GM23248 (cell line): ENCODE results near the gene SDR39U1. TPM values are rescaled to one million over a fixed set of nuclear protein-coding genes. Genes with fewer than 3 reads are reported as not detected.

Experiments used
- DNase-seq: peaks from one replicate; pipeline ENCODE4 v3.0.0-alpha.2; 2015
- H2AFZ ChIP-seq: fragments of 200-600 bp; sonication (generic); 2 replicates; pipeline ENCODE4 v1.6.1; 2016; ENCODE audit warnings: antibody characterized with exemption
- H3F3A ChIP-seq: fragments of 200-600 bp; sonication (generic); 2 replicates; pipeline ENCODE4 v1.6.1; 2016; ENCODE audit warnings: mild to moderate bottlenecking, antibody characterized with exemption, mixed run types; ENCODE audit not compliant: insufficient read depth
- H3K27ac ChIP-seq: fragments of 200-600 bp; sonication (generic); 2 replicates; pipeline ENCODE4 v1.5.1; 2016; ENCODE audit warnings: mild to moderate bottlenecking
- H3K27me3 ChIP-seq: fragments of 200-600 bp; sonication (generic); replicated peaks from 2 replicates; pipeline ENCODE4 v1.6.1; 2016; ENCODE audit warnings: mild to moderate bottlenecking; ENCODE audit not compliant: insufficient read depth
- H3K36me3 ChIP-seq: fragments of 200-600 bp; sonication (generic); 2 replicates; pipeline ENCODE4 v1.6.1; 2016; ENCODE audit warnings: low read depth, mild to moderate bottlenecking
- H3K4me1 ChIP-seq: fragments of 200-600 bp; sonication (generic); 2 replicates; pipeline ENCODE4 v1.6.1; 2016; ENCODE audit warnings: mild to moderate bottlenecking; ENCODE audit not compliant: insufficient read depth
- H3K4me2 ChIP-seq: fragments of 200-600 bp; sonication (generic); one replicate; pipeline ENCODE4 v1.6.1; 2016; ENCODE audit warnings: mild to moderate bottlenecking; ENCODE audit not compliant: unreplicated experiment
- H3K4me3 ChIP-seq: fragments of 200-600 bp; sonication (generic); 2 replicates; pipeline ENCODE4 v1.5.1; 2016; ENCODE audit warnings: mild to moderate bottlenecking
- H3K79me2 ChIP-seq: fragments of 200-600 bp; sonication (generic); 2 replicates; pipeline ENCODE4 v1.6.1; 2016; ENCODE audit warnings: mild to moderate bottlenecking; ENCODE audit not compliant: insufficient read depth
- H3K9ac ChIP-seq: fragments of 200-600 bp; sonication (generic); 2 replicates; pipeline ENCODE4 v1.6.1; 2016; ENCODE audit warnings: mild to moderate bottlenecking
- H3K9me2 ChIP-seq: fragments of 200-600 bp; sonication (generic); 2 replicates; pipeline ENCODE4 v1.6.1; 2016; ENCODE audit warnings: mixed run types, mild to moderate bottlenecking, moderate library complexity; ENCODE audit not compliant: insufficient read depth
- H3K9me3 ChIP-seq: fragments of 200-600 bp; sonication (generic); one replicate; pipeline ENCODE4 v1.6.1; 2017; ENCODE audit warnings: low read depth
- H4K20me1 ChIP-seq: fragments of 200-600 bp; sonication (generic); 2 replicates; pipeline ENCODE4 v1.6.0; 2016; ENCODE audit not compliant: insufficient read depth
- EZH2 ChIP-seq: fragments of 200-600 bp; sonication (generic); IDR thresholded peaks from 2 replicates; pipeline ENCODE4 v1.6.1; 2018; ENCODE audit warnings: antibody characterized with exemption, mild to moderate bottlenecking; ENCODE audit not compliant: insufficient read depth, poor library complexity, severe bottlenecking
- EZH2phosphoT487 ChIP-seq: fragments of 200-600 bp; sonication (generic); IDR thresholded peaks from 2 replicates; pipeline ENCODE4 v1.6.1; 2018; ENCODE audit warnings: antibody characterized with exemption, moderate library complexity, mild to moderate bottlenecking, low read depth; ENCODE audit not compliant: insufficient read depth
- WGBS, 2 experiments: methylation state at CpG; one replicate each; pipeline ENCODE4 v1.1.6; 2015 to 2017; ENCODE audit warnings: low lambda C conversion rate in 2 of 2, low coverage in 1 of 2; ENCODE audit errors: missing lambda C conversion rate in 2 of 2; 5-methylcytosine and 5-hydroxymethylcytosine counted together
- in situ Hi-C: fragments of 300-500 bp; cut with MboI; formaldehyde crosslinking; loops from 2 replicates; pipeline ENCODE4 v1.15.0; 2020
- polyA plus RNA-seq: library from polyadenylated mRNA; unstranded; fragments of >200 nt; fragmentation: Nextera tagmentation; extraction: Ambion mirVana; gene quantifications from 2 replicates; pipeline ENCODE4 v1.2.1, GENCODE V29; 2016
- total RNA-seq: library from RNA; depleted of rRNA; stranded (reverse); fragments of >200 nt; shearing (Covaris generic); gene quantifications from 2 replicates; pipeline ENCODE4 v1.2.3, GENCODE V29; 2014

SDR39U1 gene
- total and polyA plus RNA-seq, 2 experiments from 2014 or later: 7.7 to 44.7 TPM

DNA sequence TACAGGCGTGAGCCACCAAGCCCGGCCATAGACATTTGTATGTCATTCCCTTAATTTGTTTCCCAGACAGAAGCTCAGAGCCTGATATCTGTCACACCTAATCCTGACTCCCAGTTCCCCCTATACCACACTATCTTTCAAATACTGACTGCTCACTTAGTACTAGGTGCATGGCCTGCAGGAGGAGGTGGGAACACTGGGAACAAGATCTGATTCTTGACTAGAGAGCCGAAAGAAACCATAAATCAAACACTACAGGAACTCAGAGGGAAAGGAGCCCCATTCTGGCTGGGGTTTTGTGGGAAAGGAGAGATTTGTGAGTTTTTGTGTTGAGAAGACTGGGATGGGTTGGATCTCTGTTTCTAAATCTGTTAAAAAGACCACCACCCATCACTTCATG is 7.9 kb downstream of the SDR39U1 start:
- Histone ChIP-seq H3K9me2 (no peaks in the 10 kb centered on the region), H3K9ac (no peak overlapping the region; the same call in 1 of the 2 replicates), H3K4me2 (no peak overlapping the region), H3K36me3 (peaks cover 33% of the 10 kb centered on the region), H4K20me1 (no peaks in the 10 kb centered on the region), H3F3A (peaks cover 53% of the 10 kb centered on the region), H3K9me3 (no peaks in the 10 kb centered on the region), H3K27me3 (no peaks in the 10 kb centered on the region), H3K79me2 (peaks cover 71% of the 10 kb centered on the region), H3K4me3 (no peak overlapping the region), H2AFZ (no peak overlapping the region), H3K27ac (0 out of 2 replicates have a peak overlapping the region, but pooled peaks have one; percentile 0), H3K4me1 (peaks cover 28% of the 10 kb centered on the region)
- in situ Hi-C loops: loop anchor here (5.0 kb wide), 1 partner anchor 97 kb away; the partner anchor contains the start of genes ADCY4 and RIPK3
- WGBS, 2 experiments: 92 to 94% methylated on average over 3 of the region's 3 CpGs
- TF ChIP-seq EZH2 (no peak), EZH2phosphoT487 (no peak)
- DNase-seq: no peak

DNA sequence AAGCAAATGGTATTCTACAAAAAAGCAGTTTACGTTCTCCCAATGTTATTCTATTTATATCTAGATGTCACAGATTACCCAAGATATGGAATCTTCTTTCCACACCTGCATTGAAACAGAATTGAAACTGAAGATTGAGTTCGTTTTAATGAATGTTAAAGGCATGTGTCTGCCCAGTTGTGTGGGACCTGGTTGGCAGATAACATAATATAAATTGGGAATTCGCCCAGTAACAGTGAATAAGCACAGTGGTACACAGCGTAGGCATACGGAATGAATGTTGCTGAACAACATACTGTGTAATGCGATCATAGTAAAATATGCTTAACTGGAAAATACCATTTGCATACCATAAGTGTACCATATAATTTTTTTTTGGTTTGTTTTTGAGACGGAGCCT is 8.5 kb downstream of the SDR39U1 start:
- no peaks in the 10 kb centered on the region for H3K9me2 ChIP-seq
- H3K9ac ChIP-seq: no peak overlapping the region
- H3K27me3 ChIP-seq: no peaks in the 10 kb centered on the region
- no peak for DNase-seq
- H3K4me1 ChIP-seq: peaks cover 33% of the 10 kb centered on the region
- 71 to 72% methylated on average over 7 of the region's 7 CpGs for WGBS, 2 experiments
- H3K4me2 ChIP-seq: no peak overlapping the region
- H3K79me2 ChIP-seq: peaks cover 67% of the 10 kb centered on the region
- no peaks in the 10 kb centered on the region for H3K9me3 ChIP-seq
- no peak overlapping the region for H2AFZ ChIP-seq
- H3K27ac ChIP-seq: no peak overlapping the region
- peaks cover 47% of the 10 kb centered on the region for H3F3A ChIP-seq
- in situ Hi-C loops: no loop called here
- H3K4me3 ChIP-seq: no peak overlapping the region
- H4K20me1 ChIP-seq: no peaks in the 10 kb centered on the region
- peaks cover 33% of the 10 kb centered on the region for H3K36me3 ChIP-seq
- TF ChIP-seq EZH2phosphoT487 (no peak), EZH2 (no peak)

DNA sequence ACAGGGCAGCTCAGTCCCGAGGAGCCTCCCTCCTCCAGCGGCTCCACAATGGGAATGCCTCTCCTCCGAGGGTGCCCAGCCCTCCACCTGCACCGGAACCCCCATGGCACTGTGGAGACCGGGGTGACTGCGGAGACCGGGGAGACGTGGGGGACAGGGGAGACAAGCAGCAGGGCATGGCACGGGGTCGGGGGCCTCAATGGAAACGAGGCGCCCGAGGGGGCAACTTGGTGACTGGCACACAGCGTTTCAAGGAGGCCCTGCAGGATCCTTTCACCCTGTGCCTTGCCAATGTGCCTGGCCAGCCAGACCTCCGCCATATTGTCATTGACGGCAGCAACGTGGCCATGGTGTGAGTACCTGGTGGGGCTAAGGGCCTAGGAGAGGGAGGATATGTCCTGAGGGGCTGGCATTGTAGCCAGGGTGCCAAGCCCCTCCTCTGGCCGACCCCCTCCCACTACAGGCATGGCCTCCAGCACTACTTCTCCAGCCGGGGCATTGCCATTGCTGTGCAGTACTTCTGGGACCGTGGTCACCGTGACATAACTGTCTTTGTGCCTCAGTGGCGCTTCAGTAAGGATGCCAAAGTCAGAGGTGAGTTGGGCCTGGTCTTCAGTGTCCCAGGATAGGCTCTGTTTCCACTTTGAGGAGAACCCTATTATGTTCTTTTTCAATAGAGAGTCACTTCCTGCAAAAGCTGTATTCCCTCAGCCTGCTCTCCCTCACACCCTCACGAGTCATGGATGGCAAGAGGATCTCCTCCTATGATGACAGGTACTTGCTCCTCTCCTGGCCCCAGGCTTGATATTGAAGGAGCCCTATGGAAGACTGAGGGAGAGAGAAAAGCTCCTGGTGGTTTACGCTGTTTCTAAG is 10.1 kb downstream of the SDR39U1 start:
- Histone ChIP-seq H3K9ac (peak overlapping the region; percentile 97; the same call in 1 of the 2 replicates), H4K20me1 (no peaks in the 10 kb centered on the region), H3F3A (peaks cover 39% of the 10 kb centered on the region), H3K4me2 (peak overlapping the region; percentile 97), H3K9me3 (no peaks in the 10 kb centered on the region), H3K9me2 (no peaks in the 10 kb centered on the region), H3K27me3 (no peaks in the 10 kb centered on the region), H3K79me2 (peaks cover 52% of the 10 kb centered on the region), H3K27ac (0 out of 2 replicates have a peak overlapping the region, but pooled peaks have one; percentile 1), H3K36me3 (peaks cover 24% of the 10 kb centered on the region), H3K4me3 (peak overlapping the region; percentile 97), H2AFZ (no peak overlapping the region), H3K4me1 (peaks cover 33% of the 10 kb centered on the region)
- WGBS, 2 experiments: 68 to 70% methylated on average over 20 to 24 of the region's 24 CpGs
- peak; percentile 59 for DNase-seq
- TF ChIP-seq EZH2 (no peak), EZH2phosphoT487 (no peak)
- in situ Hi-C loops: no loop called here

DNA sequence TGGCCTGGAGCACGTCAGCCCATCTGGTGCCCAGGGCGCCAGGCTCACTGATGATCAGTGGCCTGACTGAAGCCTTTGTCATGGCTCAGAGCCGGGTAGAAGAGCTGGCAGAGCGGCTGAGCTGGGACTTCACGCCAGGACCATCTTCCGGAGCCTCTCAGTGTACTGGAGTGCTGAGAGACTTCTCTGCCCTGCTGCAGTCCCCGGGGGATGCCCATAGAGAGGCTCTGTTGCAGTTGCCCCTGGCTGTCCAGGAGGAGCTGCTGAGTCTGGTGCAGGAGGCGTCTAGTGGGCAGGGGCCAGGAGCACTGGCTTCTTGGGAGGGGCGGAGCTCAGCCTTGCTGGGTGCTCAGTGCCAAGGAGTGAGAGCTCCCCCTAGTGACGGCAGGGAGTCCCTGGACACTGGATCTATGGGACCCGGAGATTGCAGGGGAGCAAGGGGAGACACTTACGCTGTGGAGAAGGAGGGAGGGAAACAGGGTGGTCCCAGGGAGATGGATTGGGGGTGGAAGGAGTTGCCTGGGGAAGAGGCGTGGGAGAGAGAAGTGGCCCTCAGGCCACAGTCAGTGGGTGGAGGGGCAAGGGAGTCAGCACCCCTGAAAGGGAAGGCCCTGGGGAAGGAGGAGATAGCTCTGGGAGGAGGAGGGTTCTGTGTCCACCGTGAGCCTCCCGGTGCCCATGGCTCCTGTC is 10.9 kb downstream of the SDR39U1 start:
- 3% methylated on average over 12 to 15 of the region's 15 CpGs for WGBS, 2 experiments
- peak overlapping the region; percentile 98 for H3K27ac ChIP-seq
- peaks cover 33% of the 10 kb centered on the region for H3K4me1 ChIP-seq
- H4K20me1 ChIP-seq: no peaks in the 10 kb centered on the region
- H3K79me2 ChIP-seq: peaks cover 46% of the 10 kb centered on the region
- H3K9me3 ChIP-seq: no peaks in the 10 kb centered on the region
- H3K4me3 ChIP-seq: peak overlapping the region; percentile 97
- H3K9ac ChIP-seq: peak overlapping the region; percentile 97
- peaks cover 24% of the 10 kb centered on the region for H3K36me3 ChIP-seq
- no peaks in the 10 kb centered on the region for H3K27me3 ChIP-seq
- peak; percentile 97 for DNase-seq
- in situ Hi-C loops: no loop called here
- H3F3A ChIP-seq: peaks cover 39% of the 10 kb centered on the region
- peak overlapping the region; percentile 97 for H3K4me2 ChIP-seq
- no peak overlapping the region for H2AFZ ChIP-seq
- no peaks in the 10 kb centered on the region for H3K9me2 ChIP-seq
- no peak for TF ChIP-seq EZH2phosphoT487
- no peak for TF ChIP-seq EZH2
